Thoracic aorta (tissue), 2 donors: Measurements from ENCODE around the gene MYO10. TPM values are rescaled to one million over a fixed set of nuclear protein-coding genes. Genes with fewer than 3 reads are reported as not detected.

Experiments
- ATAC-seq: fragments of 150-250 bp; one replicate; pipeline ENCODE4 v1.8.0; 2017; ENCODE audit warnings: low read depth; ENCODE audit not compliant: insufficient number of reproducible peaks, low FRiP score
- DNase-seq: peaks from one replicate; pipeline ENCODE4 v3.0.0-alpha.2; 2020; ENCODE audit warnings: low spot score
- H3K27ac ChIP-seq, 2 donors: fragments of 200-600 bp; sonication (generic); 1 replicate in 1 of 2; 2 replicates in 1 of 2; pipeline ENCODE4 v1.5.1; 2016; ENCODE audit warnings: mild to moderate bottlenecking in 2 of 2, moderate library complexity in 2 of 2
- H3K27me3 ChIP-seq: fragments of 200-600 bp; sonication (generic); replicated peaks from 2 replicates; pipeline ENCODE4 v1.6.0; 2016; ENCODE audit warnings: mild to moderate bottlenecking; ENCODE audit not compliant: insufficient read depth
- H3K36me3 ChIP-seq: fragments of 200-600 bp; sonication (generic); one replicate; pipeline ENCODE4 v1.5.1; 2016
- H3K4me1 ChIP-seq, 2 donors: fragments of 200-600 bp; sonication (generic); 1 replicate in 1 of 2; 2 replicates in 1 of 2; pipeline versions ENCODE4 v1.5.1 to v1.6.0; 2016; ENCODE audit warnings: low read depth in 2 of 2, mild to moderate bottlenecking in 1 of 2; ENCODE audit not compliant: control insufficient read depth in 1 of 2
- H3K4me3 ChIP-seq: fragments of 200-600 bp; sonication (generic); 2 replicates; pipeline ENCODE4 v1.5.1; 2016; ENCODE audit warnings: mild to moderate bottlenecking
- H3K9me3 ChIP-seq: fragments of 200-600 bp; sonication (generic); 2 replicates; pipeline ENCODE4 v1.5.1; 2016
- total RNA-seq, 2 donors: library from RNA; depleted of rRNA; stranded (reverse); fragments of >200 nt; gene quantifications; one replicate each; pipeline versions ENCODE4 v1.1.0 to v1.2.3, GENCODE V29; 2016
- TF ChIP-seq, protein P1 (sequence below): fragments of 200-600 bp; sonication (generic); IDR thresholded peaks from one replicate; pipeline ENCODE4 v1.5.1; 2019; ENCODE audit warnings: antibody characterized with exemption

Gene MYO10
- total RNA-seq, 2 donors from 2014 or later, result 11.4 to 41.7 TPM

DNA sequence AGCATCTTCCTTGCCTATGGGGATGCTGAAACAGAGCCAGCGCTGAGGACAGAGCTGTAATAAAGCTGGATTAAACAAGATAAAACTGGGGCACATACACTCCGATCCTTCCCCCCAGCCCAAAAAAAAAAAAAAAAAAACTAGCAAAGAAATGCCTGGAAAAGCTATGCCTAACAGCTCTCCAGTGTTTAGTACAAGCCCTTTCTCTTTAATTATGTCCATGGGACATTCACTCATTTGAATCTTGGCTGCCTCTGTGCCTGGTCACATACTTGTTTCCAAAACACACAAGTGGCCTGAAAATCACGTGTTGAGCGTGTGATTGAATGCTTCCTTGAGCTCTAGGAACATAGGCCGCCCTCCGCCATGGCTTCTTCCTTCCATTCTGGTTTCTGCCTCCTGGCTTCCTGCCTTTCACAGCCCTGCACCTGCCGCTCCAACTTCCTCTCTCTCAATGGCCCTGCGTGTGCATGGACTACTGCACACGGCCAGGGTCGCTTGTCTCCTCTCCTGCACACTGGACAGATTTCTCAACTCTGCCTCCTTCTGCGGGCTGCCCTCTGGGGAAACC lies 208.2 kb downstream of the MYO10 start:
- TF ChIP-seq, protein P1, sequence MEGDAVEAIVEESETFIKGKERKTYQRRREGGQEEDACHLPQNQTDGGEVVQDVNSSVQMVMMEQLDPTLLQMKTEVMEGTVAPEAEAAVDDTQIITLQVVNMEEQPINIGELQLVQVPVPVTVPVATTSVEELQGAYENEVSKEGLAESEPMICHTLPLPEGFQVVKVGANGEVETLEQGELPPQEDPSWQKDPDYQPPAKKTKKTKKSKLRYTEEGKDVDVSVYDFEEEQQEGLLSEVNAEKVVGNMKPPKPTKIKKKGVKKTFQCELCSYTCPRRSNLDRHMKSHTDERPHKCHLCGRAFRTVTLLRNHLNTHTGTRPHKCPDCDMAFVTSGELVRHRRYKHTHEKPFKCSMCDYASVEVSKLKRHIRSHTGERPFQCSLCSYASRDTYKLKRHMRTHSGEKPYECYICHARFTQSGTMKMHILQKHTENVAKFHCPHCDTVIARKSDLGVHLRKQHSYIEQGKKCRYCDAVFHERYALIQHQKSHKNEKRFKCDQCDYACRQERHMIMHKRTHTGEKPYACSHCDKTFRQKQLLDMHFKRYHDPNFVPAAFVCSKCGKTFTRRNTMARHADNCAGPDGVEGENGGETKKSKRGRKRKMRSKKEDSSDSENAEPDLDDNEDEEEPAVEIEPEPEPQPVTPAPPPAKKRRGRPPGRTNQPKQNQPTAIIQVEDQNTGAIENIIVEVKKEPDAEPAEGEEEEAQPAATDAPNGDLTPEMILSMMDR, result no peak
- Histone ChIP-seq H3K27me3 (no peaks in the 10 kb centered on the region), H3K4me3 (no peak overlapping the region), H3K9me3 (no peaks in the 10 kb centered on the region), H3K4me1 (no peaks in the 10 kb centered on the region), H3K36me3 (no peaks in the 10 kb centered on the region), H3K27ac (no peak overlapping the region)
- ATAC-seq (no peak), DNase-seq (no peak)

DNA sequence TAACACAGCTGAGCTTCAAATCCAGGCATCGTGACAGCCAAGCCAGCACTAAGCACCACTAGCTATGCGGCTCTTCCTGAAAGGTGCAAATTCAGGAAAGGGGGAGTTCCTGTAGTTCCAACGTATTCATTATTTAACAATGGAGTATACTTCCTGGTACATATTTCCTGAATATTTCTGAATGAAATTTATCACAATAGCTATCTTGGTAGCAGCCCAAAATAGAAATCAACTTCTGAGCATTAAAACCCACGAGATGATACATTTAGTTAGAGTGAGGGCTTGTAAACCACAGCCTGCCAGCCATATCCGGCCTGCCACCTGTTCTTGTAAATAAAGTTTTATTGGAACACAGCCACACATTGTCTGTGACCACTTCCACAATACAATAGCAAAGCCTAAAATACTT lies 209.5 kb downstream of the MYO10 start:
- no peak overlapping the region for H3K4me3 ChIP-seq
- DNase-seq (no peak), ATAC-seq (no peak)
- H3K4me1 ChIP-seq, result no peaks in the 10 kb centered on the region
- H3K36me3 ChIP-seq, result no peaks in the 10 kb centered on the region
- H3K27me3 ChIP-seq, result no peaks in the 10 kb centered on the region
- H3K9me3 ChIP-seq, result no peaks in the 10 kb centered on the region
- H3K27ac ChIP-seq, result no peak overlapping the region
- TF ChIP-seq, protein P1, result no peak

DNA sequence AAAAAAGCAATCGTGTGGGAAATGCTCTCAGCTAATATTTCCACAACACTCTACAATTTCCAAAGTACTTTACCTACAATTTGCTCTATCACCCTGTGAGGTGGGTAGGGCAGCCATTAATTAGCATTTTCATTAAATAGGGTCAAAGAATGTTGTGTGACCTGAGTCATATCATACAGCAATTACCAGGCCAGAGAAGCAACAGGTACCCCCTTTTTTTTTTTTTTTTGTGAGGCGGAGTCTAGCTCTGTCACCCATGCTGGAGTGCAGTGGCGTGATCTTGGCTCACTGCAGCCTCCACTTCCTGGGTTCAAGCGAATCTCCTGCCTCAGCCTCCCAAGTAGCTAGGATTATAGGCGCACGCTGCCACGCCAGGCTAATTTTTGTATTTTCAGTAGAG lies 210.5 kb downstream of the MYO10 start:
- no peaks in the 10 kb centered on the region for H3K9me3 ChIP-seq
- H3K4me1 ChIP-seq, result no peaks in the 10 kb centered on the region
- no peak for ATAC-seq
- no peaks in the 10 kb centered on the region for H3K27me3 ChIP-seq
- H3K36me3 ChIP-seq, result no peaks in the 10 kb centered on the region
- H3K4me3 ChIP-seq, result no peak overlapping the region
- no peak for DNase-seq
- H3K27ac ChIP-seq, result no peak overlapping the region
- TF ChIP-seq, protein P1, result no peak

GRCh38 chr5:16723821-16724220 lies 212.3 kb downstream of the MYO10 start:
- Histone ChIP-seq H3K4me3 (no peak overlapping the region), H3K4me1 (no peaks in the 10 kb centered on the region), H3K27me3 (no peaks in the 10 kb centered on the region), H3K27ac (no peak overlapping the region), H3K9me3 (no peaks in the 10 kb centered on the region), H3K36me3 (no peaks in the 10 kb centered on the region)
- DNase-seq, result no peak
- no peak for ATAC-seq
- TF ChIP-seq, protein P1, result no peak

DNA sequence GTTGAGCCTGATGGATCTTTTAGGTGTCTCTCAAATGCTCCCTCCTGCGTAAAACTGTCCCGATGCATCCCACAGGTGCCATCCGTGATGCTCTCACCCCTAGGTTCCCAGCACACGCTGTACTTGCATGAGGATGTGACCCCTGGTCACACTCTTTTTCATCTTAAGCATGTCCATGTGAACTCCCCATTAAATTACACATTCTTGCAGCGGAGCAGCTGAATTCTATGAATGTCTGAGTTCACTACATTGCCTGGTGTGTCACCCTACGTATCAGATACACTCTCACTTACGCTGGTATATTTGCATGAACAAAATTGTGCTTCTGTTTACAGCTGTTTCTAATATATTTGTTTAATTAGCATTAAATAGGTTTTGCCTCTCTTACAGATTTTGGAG lies 214.0 kb downstream of the MYO10 start:
- no peak for DNase-seq
- ATAC-seq, result no peak
- no peak overlapping the region for H3K4me3 ChIP-seq
- H3K9me3 ChIP-seq, result no peaks in the 10 kb centered on the region
- H3K27me3 ChIP-seq, result no peaks in the 10 kb centered on the region
- H3K27ac ChIP-seq, result no peak overlapping the region
- H3K4me1 ChIP-seq, result no peaks in the 10 kb centered on the region
- H3K36me3 ChIP-seq, result no peaks in the 10 kb centered on the region
- TF ChIP-seq, protein P1, result no peak
